HEK293 (cell line): Measurements from ENCODE around the gene PPP2R1B.

Source experiments
- CTCF ChIA-PET: fragments of 350-600 bp; formaldehyde crosslinking; extraction: SDS; loops from one replicate; lab custom pipeline; 2021; ENCODE audit warnings: antibody characterized with exemption; lab: Yijun Ruan, JAX
- POLR2A ChIA-PET: fragments of 300-600 bp; formaldehyde crosslinking; extraction: SDS; loops from one replicate; lab custom pipeline; 2020; ENCODE audit warnings: antibody characterized with exemption, inconsistent platforms; lab: Yijun Ruan, JAX
- H3K27ac ChIP-seq: fragments of 200-500 bp; sonication (Bioruptor generic); 2 replicates; pipeline ENCODE4 v1.5.1; 2014; ENCODE audit warnings: low read depth, low read length, control low read depth, inconsistent platforms; ENCODE audit errors: extremely low read depth
- H3K36me3 ChIP-seq, 2 experiments: fragments of 200-500 bp in 1 of 2; sonication (Bioruptor generic) in 1 of 2; 1 replicate in 1 of 2; 2 replicates in 1 of 2; pipeline ENCODE4 v1.5.1; 2014 to 2017; ENCODE audit warnings: inconsistent platforms in 2 of 2, low read length in 2 of 2; ENCODE audit not compliant: control insufficient read depth in 2 of 2, insufficient read depth in 1 of 2
- H3K4me1 ChIP-seq: fragments of 200-500 bp; sonication (Bioruptor generic); 2 replicates; pipeline ENCODE4 v1.5.1; 2014; ENCODE audit warnings: mild to moderate bottlenecking, low read length, inconsistent platforms; ENCODE audit not compliant: control insufficient read depth, insufficient read depth
- H3K4me3 ChIP-seq: 2 replicates; pipeline ENCODE4 v1.5.1; 2011; ENCODE audit warnings: low read depth, mild to moderate bottlenecking, control low read depth, low read length, moderate library complexity
- H3K9me3 ChIP-seq: fragments of 200-500 bp; sonication (Bioruptor generic); 2 replicates; pipeline ENCODE4 v1.5.1; 2014; ENCODE audit warnings: low read depth, low read length, inconsistent platforms; ENCODE audit not compliant: control insufficient read depth, insufficient read depth
- ATF2 ChIP-seq: fragments of 450-650 bp; formaldehyde crosslinking; IDR thresholded peaks from 2 replicates; pipeline ENCODE4 v1.5.1; 2016; ENCODE audit warnings: missing biosample characterization, missing genetic modification characterization, low read depth
- BCL11A ChIP-seq: fragments of 450-650 bp; formaldehyde crosslinking; IDR thresholded peaks from 2 replicates; pipeline ENCODE4 v1.5.1; 2016; ENCODE audit warnings: low read depth, missing biosample characterization, missing genetic modification characterization
- BCL11B ChIP-seq: fragments of 450-650 bp; formaldehyde crosslinking; IDR thresholded peaks from 2 replicates; pipeline ENCODE4 v1.5.1; 2016; ENCODE audit warnings: low read depth, missing biosample characterization, missing genetic modification characterization
- GLI2 ChIP-seq: fragments of 450-650 bp; formaldehyde crosslinking; IDR thresholded peaks from 2 replicates; pipeline ENCODE4; 2017; ENCODE audit warnings: missing biosample characterization, missing genetic modification characterization, low read depth, borderline replicate concordance
- SCRT2 ChIP-seq: fragments of 450-650 bp; formaldehyde crosslinking; IDR thresholded peaks from 2 replicates; pipeline ENCODE4 v1.5.1; 2016; ENCODE audit warnings: missing biosample characterization, missing genetic modification characterization
- TSHZ1 ChIP-seq: fragments of 450-650 bp; formaldehyde crosslinking; IDR thresholded peaks from 2 replicates; pipeline ENCODE4 v1.5.1; 2016; ENCODE audit warnings: missing biosample characterization, missing genetic modification characterization, borderline replicate concordance
- WT1 ChIP-seq: fragments of 450-650 bp; formaldehyde crosslinking; IDR thresholded peaks from 2 replicates; pipeline ENCODE4 v1.5.1; 2016; ENCODE audit warnings: missing biosample characterization, missing genetic modification characterization
- ZBTB11 ChIP-seq: fragments of 450-650 bp; formaldehyde crosslinking; conservative IDR thresholded peaks from 2 replicates; pipeline ENCODE4 v1.5.1; 2016; ENCODE audit warnings: low read depth, missing biosample characterization, missing genetic modification characterization
- ZFP3 ChIP-seq: fragments of 450-650 bp; formaldehyde crosslinking; IDR thresholded peaks from 2 replicates; pipeline ENCODE4 v1.5.1; 2016; ENCODE audit warnings: low read depth, missing biosample characterization, missing genetic modification characterization
- ZNF138 ChIP-seq: fragments of 450-650 bp; formaldehyde crosslinking; IDR thresholded peaks from 2 replicates; pipeline ENCODE4 v1.5.1; 2016; ENCODE audit warnings: missing biosample characterization, missing genetic modification characterization, borderline replicate concordance
- ZNF169 ChIP-seq: fragments of 450-650 bp; formaldehyde crosslinking; IDR thresholded peaks from 2 replicates; pipeline ENCODE4 v1.5.1; 2016; ENCODE audit warnings: missing biosample characterization, missing genetic modification characterization
- ZNF266 ChIP-seq: fragments of 450-650 bp; formaldehyde crosslinking; IDR thresholded peaks from 2 replicates; pipeline ENCODE4 v1.5.1; 2016; ENCODE audit warnings: missing biosample characterization, missing genetic modification characterization, low read depth
- ZNF274 ChIP-seq, 2 experiments: fragments of 200-500 bp in 1 of 2; fragments of 450-650 bp in 1 of 2; sonication (Bioruptor generic) in 1 of 2; formaldehyde crosslinking in 1 of 2; IDR thresholded peaks; 2 replicates each; pipeline versions ENCODE4 v1.5.1 to v1.6.1; 2014 to 2016; ENCODE audit warnings: borderline replicate concordance in 1 of 2, inconsistent platforms in 1 of 2, low read length in 1 of 2, missing biosample characterization in 1 of 2, missing genetic modification characterization in 1 of 2
- ZNF555 ChIP-seq: fragments of 450-650 bp; formaldehyde crosslinking; conservative IDR thresholded peaks from 2 replicates; pipeline ENCODE4 v1.5.1; 2017; ENCODE audit warnings: missing biosample characterization, mild to moderate bottlenecking, missing genetic modification characterization, inconsistent platforms
- ZNF571 ChIP-seq: fragments of 450-650 bp; formaldehyde crosslinking; IDR thresholded peaks from 2 replicates; pipeline ENCODE4 v1.5.0; 2017; ENCODE audit warnings: missing biosample characterization, missing genetic modification characterization
- ZNF585B ChIP-seq: fragments of 450-650 bp; formaldehyde crosslinking; IDR thresholded peaks from 2 replicates; pipeline ENCODE4 v1.5.1; 2016; ENCODE audit warnings: missing biosample characterization, missing genetic modification characterization
- ZNF664 ChIP-seq: fragments of 450-650 bp; formaldehyde crosslinking; IDR thresholded peaks from 2 replicates; pipeline ENCODE4 v1.5.1; 2016; ENCODE audit warnings: missing biosample characterization, missing genetic modification characterization
- ZNF747 ChIP-seq: fragments of 450-650 bp; formaldehyde crosslinking; IDR thresholded peaks from 2 replicates; pipeline ENCODE4 v1.5.1; 2016; ENCODE audit warnings: missing biosample characterization, missing genetic modification characterization
- ZNF76 ChIP-seq: fragments of 450-650 bp; formaldehyde crosslinking; IDR thresholded peaks from 2 replicates; pipeline ENCODE4; 2016; ENCODE audit warnings: low read depth, missing biosample characterization, missing genetic modification characterization, borderline replicate concordance
- ZNF776 ChIP-seq: fragments of 450-650 bp; formaldehyde crosslinking; IDR thresholded peaks from 2 replicates; pipeline ENCODE4 v1.5.0; 2017; ENCODE audit warnings: missing biosample characterization, missing genetic modification characterization, borderline replicate concordance
- ZNF843 ChIP-seq: fragments of 450-650 bp; formaldehyde crosslinking; IDR thresholded peaks from 2 replicates; pipeline ENCODE4 v1.5.1; 2016; ENCODE audit warnings: missing biosample characterization, missing genetic modification characterization
- ZSCAN16 ChIP-seq: fragments of 450-650 bp; formaldehyde crosslinking; IDR thresholded peaks from 2 replicates; pipeline ENCODE4 v1.5.1; 2016; ENCODE audit warnings: missing biosample characterization, missing genetic modification characterization

The PPP2R1B gene

GRCh38 chr11:111736621-111737443 is 29.4 kb downstream of the PPP2R1B start:
- Histone ChIP-seq H3K9me3 (no peaks in the 10 kb centered on the region), H3K4me1 (peaks cover 2% of the 10 kb centered on the region; the same call in 1 of the 2 replicates), H3K36me3 (peaks cover 0 to 32% of the 10 kb centered on the region in 2 experiments; a peak in 1 of 3 replicates), H3K4me3 (no peak overlapping the region), H3K27ac (no peak overlapping the region)
- POLR2A ChIA-PET = no interaction called here
- CTCF ChIA-PET = no interaction called here
- 0 out of 2 replicates have a peak, but pooled peaks have one; percentile 25 for TF ChIP-seq SCRT2 (tag by site-specific recombination)
- no peak for TF ChIP-seq ZNF664
- no peak for TF ChIP-seq ZSCAN16 (tag by site-specific recombination)

- POLR2A ChIA-PET = no interaction called here
- CTCF ChIA-PET = no interaction called here
Observed at GRCh38 chr11:111736181-111736590, 30.0 kb downstream of the PPP2R1B start.

More at GRCh38 chr11:111736181-111736590, 30.0 kb downstream of the PPP2R1B start:
- Histone ChIP-seq H3K27ac (no peak overlapping the region), H3K4me1 (peaks cover 2% of the 10 kb centered on the region; the same call in 1 of the 2 replicates), H3K4me3 (no peak overlapping the region), H3K36me3 (peaks cover 0 to 26% of the 10 kb centered on the region in 2 experiments; a peak in 1 of 3 replicates), H3K9me3 (no peaks in the 10 kb centered on the region)
- no peak for TF ChIP-seq ZNF169 (tag by site-specific recombination)
- no peak for TF ChIP-seq ZNF274 (IDR thresholded peaks at IDR 0.05; ENCODE audit: low read length)
- TF ChIP-seq ZNF274 (tag by site-specific recombination; IDR thresholded peaks at IDR 0.05; ENCODE audit: borderline replicate concordance) = no peak
- no peak for TF ChIP-seq SCRT2 (tag by site-specific recombination)
- no peak for TF ChIP-seq ZBTB11 (tag by site-specific recombination)
- no peak for TF ChIP-seq GLI2 (tag by site-specific recombination)
- no peak for TF ChIP-seq WT1 (tag by site-specific recombination)
- no peak for TF ChIP-seq ZNF843 (tag by site-specific recombination)
- no peak for TF ChIP-seq BCL11B
- no peak for TF ChIP-seq ZNF555 (tag by site-specific recombination)
- no peak for TF ChIP-seq ZNF776
- no peak for TF ChIP-seq ZNF585B (tag by site-specific recombination)
- TF ChIP-seq ZFP3 (tag by site-specific recombination) = no peak
- no peak for TF ChIP-seq ZNF138
- TF ChIP-seq ZNF76 = no peak
- TF ChIP-seq ZNF571 (tag by site-specific recombination) = no peak
- no peak for TF ChIP-seq ATF2
- TF ChIP-seq TSHZ1 (tag by site-specific recombination) = no peak
- no peak for TF ChIP-seq BCL11A
- TF ChIP-seq ZNF747 (tag by site-specific recombination) = no peak
- TF ChIP-seq ZNF266 (tag by site-specific recombination) = no peak
